NB4 (cell line): ENCODE data around the gene MAPKAPK2.

Experiments
- CTCF ChIP-seq: IDR thresholded peaks from one replicate; pipeline ENCODE4 v1.5.1; 2012; ENCODE audit warnings: low read depth, low read length
- POLR2A ChIP-seq: IDR thresholded peaks from 2 replicates; pipeline ENCODE4 v1.6.1; 2011; ENCODE audit warnings: mild to moderate bottlenecking; ENCODE audit not compliant: insufficient read length; ENCODE audit errors: extremely low read depth

- no peak for TF ChIP-seq CTCF
- no peak for TF ChIP-seq POLR2A
These were observed 21.3 kb upstream of the MAPKAPK2 start for GRCh38 chr1:206663362-206663761.
